ENCODE data around the gene TEKT3.

The TEKT3 gene

DNA sequence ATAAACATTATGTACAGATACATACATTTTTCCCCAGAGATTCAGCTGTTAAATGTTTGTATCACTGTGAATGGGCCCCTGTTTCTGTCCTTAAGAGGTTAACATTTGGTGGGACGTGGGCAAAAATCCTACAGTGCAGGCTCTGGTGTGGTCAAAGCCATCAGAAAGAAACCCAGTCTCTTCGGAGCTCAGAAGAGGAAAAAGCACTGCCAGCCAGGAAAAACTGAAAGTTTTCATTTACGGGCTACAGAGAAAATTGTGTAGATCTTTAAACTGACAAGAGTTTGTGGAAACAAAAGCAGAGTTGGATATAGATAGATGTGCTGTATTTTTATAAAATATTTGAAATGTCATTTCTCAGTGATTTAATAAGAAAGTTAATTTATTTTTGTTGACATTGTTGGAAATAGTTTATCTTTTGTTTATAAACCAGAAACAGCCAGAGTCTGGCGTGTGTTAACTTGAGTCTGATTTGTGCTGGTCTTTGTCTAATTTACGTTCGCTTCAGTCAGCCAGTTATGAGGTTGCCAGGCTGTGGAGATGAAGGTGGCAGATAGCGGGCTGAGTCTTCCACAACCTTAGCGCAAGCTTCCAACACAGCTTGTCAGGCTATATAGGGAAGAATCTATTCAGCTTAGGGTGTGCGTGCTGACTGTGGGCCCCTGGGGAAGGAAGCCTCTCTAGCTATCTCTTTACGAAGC lies 9.5 kb upstream of the TEKT3 start:
- DNase-seq (ENCODE audit: low read depth in 2 of 2): no peak

DNA sequence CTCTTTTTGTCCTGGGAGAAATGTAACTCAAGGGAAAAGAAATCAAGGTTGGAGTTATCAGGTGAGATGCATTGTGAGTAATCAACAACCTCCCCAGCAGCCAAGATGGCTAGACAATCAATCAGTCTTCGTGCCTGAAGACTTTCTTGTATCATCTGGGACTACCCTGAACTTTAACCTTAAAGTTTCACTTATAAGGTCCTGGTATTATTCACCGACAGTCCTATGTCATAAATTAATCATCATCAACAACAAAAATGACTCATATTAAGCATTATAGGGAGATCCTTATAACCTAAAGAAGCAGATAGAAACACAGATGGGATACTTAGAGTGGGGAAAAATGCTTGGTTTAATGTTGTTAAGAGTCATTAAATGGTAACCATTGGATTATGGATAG lies 7.7 kb upstream of the TEKT3 start:
- no peak for DNase-seq (ENCODE audit: low read depth in 2 of 2)

DNA sequence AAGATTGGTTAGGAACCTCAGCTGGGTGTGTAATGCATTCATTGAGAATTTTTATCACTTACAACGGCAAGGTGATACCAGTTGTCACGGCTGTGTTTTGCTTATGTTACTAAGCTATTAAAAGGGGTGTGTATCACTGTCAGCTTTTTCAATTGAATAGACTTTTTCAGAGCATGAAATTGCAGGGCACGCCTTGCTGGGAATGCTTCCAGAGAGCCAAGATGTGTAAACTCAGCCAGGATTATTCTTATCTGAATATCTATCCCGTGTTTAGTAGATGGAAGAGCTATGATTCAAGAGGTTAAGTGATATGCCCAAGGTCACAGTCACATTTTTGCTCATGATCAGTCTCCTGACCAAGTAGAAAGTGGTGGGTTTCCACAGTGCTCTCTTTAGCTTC lies 6.6 kb upstream of the TEKT3 start:
- DNase-seq (ENCODE audit: low read depth in 2 of 2): no peak

- no peak for DNase-seq (ENCODE audit: low read depth in 2 of 2)
Observed at GRCh38 chr17:15346066-15346595, 4.7 kb upstream of the TEKT3 start.

GRCh38 chr17:15343749-15344148 lies 2.4 kb upstream of the TEKT3 start:
- DNase-seq (ENCODE audit: low read depth in 2 of 2): no peak

DNA sequence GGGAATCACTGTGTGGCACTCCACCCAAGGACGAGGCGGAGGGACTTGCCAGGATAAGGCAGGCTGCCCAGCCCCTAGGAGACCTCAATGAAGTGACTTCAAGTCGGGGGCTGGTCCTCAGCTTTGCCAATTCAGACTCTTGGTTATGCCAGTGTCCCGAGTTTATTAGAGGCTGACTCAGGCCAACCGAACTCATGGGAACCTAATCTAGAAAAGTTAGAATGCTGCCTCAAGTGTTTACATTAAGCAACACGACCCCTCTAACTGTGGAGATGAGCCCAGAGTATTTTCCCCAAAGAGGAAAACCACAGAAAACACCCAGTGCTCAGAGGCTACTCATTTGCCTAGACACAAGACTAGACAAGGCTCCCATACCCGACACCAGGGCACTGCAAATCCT lies 1.1 kb upstream of the TEKT3 start:
- no peak for DNase-seq (ENCODE audit: low read depth in 2 of 2)

- DNase-seq (ENCODE audit: low read depth in 2 of 2): no peak
Observed at GRCh38 chr17:15341966-15342365, 569 bp upstream of the TEKT3 start.

- DNase-seq (ENCODE audit: low read depth in 2 of 2): no peak
Observed at GRCh38 chr17:15340966-15341365, 431 bp downstream of the TEKT3 start.

DNA sequence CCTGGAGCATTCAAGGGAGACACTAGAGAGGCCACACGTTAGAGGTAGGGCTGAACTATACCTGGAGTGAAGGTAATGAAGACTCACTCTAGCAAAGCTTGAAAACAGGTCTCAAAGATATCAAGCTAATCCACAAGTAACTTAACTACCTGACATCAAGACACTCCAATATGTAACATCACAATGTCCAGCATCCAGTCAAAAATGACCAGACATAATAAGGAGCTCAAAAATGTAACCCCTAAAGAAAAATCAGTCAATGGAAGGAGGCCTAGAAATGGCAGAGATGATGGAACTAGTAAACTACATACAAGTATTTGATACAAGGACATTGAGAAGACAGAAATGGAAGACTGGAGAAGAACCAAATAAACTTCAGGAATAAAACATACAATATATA lies 6.0 kb downstream of the TEKT3 start:
- no peak for DNase-seq (ENCODE audit: low read depth in 2 of 2)

- DNase-seq (ENCODE audit: low read depth in 2 of 2): no peak
Observed at GRCh38 chr17:15334266-15334665, 7.1 kb downstream of the TEKT3 start.

GRCh38 chr17:15332338-15332737 lies 9.1 kb downstream of the TEKT3 start:
- DNase-seq (ENCODE audit: low read depth in 2 of 2): no peak

- no peak for DNase-seq (ENCODE audit: low read depth in 2 of 2)
Observed at GRCh38 chr17:15323131-15323530, 18.3 kb downstream of the TEKT3 start.

DNA sequence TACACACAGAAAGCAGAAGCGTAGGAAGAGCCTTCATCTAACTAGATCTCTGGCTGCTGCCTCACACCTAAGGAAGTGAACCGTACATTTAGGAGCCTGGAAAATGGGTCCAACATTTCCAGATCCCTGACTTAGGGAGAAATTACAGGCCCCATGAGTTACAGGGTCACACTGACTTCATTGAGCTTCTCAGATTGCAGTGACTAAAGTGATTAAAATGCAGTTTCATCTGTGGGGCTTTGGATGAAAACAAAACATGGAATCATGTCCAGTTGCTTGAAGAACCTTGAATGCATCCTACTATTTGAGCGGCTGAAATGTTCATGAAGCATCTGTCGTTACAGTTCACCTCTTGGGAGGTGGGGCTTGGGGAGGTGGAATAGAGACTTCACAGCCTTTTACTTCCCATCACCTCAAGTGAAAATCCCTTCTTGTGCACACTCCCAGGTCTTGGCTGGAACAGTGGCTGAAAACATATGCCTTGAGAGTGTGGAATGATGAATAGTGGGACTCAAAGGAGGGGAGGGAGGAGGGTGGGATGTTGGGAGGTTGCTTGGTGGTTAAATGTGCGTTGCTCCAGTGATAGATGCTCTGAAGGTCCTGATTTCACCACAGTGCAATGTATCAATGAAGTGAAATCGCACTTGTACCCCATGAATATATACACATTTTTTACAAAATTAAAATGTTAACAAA lies 19.7 kb downstream of the TEKT3 start:
- DNase-seq (ENCODE audit: low read depth in 2 of 2): no peak

DNA sequence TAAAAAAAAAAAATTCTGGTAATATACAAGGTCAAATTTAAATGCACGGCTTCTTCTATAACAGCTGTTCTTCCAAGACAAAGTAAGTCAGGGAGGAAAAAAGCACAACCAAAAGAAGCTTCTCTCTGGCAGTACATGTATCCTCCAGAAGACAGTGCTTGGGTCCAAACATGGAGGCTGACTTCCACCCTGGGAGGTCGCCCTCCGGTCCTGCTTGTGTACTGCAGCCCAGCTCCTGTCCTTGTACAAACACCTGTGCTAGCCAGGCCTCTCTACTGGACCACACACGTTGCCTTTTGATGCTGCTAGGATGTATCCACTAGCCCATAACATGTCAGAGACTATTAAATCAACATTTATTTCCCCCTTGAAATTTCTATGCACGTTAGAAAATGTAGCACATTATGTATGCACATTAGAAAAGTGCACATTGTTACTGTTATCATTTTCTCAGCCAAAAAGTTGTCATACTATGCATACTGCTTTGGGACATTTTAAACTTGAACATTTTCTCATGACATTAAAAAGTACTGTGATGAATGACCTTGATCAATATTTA lies 21.9 kb downstream of the TEKT3 start:
- no peak for DNase-seq (ENCODE audit: low read depth in 2 of 2)

GRCh38 chr17:15311996-15312395 lies 29.4 kb downstream of the TEKT3 start:
- no peak for DNase-seq (ENCODE audit: low read depth in 2 of 2)

DNA sequence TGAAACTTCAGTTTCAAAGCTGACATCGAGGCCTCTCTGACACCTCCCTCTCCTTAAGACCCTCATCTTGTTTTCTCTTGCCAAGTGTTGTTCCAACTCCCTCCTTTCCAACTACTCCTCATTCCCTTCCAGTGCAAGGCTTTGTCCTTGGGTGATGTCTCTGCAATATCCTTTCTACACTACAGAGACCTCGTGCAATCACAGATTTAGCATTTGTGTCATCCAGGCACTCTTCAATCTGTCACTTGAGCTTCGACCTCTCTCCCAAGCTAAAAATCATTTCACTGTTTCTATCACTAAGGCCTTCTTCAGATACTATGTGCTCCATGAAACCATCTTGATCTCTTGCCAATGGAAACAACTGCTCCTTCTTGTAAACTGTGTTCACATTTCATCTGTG lies 31.6 kb downstream of the TEKT3 start:
- no peak for DNase-seq (ENCODE audit: low read depth in 2 of 2)

DNA sequence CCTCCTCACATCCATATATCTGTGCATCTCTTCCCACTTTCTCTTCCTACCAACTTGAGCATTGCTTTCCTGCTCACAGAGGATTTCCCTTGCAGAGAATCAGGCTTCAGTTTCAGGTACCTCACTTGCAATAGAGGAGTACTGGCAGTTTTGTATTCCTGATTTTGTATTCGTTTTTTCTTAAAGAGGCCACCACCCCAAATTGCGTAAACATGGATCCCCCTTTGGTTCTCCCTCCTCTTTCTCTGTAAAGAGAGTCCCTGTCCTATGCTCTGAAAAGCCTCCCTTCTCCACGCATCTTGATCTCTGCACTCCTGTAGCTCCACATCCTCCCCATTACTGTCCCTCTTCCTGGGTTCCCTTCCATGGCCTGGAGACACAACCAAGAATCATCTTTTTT lies 32.2 kb downstream of the TEKT3 start:
- no peak for DNase-seq (ENCODE audit: low read depth in 2 of 2)

GRCh38 chr17:15308758-15309157 lies 32.6 kb downstream of the TEKT3 start:
- DNase-seq (ENCODE audit: low read depth in 2 of 2): no peak

DNA sequence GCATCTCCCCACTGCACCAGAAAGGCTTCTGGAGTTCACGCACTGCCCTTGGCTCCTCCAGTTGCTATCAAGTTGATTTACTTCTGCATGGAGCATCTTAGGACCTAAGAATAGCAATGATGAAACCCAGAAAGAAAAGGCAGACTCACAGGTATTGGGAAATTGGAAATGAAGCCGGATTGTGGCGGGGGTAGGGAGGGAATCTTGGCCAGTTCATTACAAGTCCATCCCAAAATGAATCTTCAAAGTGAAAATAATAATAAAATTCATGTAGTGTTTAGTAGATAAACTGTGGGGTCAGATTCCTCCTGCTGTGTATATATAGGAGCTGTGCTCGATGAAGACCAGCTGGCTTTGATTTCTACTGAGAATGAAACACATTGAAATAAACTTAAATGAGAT lies 33.7 kb downstream of the TEKT3 start:
- DNase-seq (ENCODE audit: low read depth in 2 of 2): no peak

DNA sequence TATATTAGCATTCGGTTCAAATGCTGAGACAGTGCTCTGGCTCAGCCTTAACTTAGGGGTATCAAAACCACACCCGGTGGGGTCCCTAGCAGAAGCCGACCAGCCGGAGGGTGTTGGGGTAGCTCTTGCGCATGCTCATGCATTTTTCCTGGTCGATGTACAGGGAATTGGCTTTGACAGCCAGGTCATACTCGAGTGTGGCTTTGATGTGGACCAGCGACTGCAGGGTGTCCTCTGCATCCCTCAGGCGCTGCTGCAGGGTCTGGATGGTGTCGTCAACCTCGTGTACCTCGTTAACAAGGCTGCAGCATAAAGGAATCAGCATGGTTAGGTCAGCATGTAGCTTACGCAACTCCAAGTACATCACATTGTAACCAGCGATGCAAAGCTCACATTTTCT lies 37.5 kb downstream of the TEKT3 start:
- DNase-seq (ENCODE audit: low read depth in 2 of 2): no peak

- no peak for DNase-seq (ENCODE audit: low read depth in 2 of 2)
Observed at GRCh38 chr17:15303268-15303667, 38.1 kb downstream of the TEKT3 start.

- DNase-seq (ENCODE audit: low read depth in 2 of 2): no peak
Observed at GRCh38 chr17:15301845-15302244, 39.6 kb downstream of the TEKT3 start.

DNA sequence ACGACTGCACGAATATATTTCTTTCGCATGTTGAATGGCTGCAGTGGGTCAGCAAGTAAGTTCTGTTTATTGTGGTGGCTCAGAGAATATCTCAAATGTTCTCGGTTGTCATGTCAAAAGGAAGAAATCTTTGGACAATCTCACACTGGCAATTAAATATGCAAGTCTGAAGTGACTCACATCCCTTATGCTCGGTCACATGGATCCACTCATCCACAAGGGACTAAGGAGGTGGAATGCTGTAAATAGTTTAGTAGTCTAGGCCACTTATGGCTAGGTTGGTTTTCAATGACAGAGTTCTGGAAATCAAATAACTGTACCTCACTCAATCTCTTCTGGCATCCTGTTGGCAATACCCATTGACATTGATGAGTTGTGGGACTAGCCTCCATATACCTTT lies 43.2 kb downstream of the TEKT3 start:
- DNase-seq (ENCODE audit: low read depth in 2 of 2): no peak
